T-helper 1 cell treated with Interleukin-12 subunit alpha and Interleukin-12 subunit beta and Interleukin-4 antibody, amounts not matched to agents 30 ng/mL and 1 ng/mL, for 36 hours (primary cell): ENCODE results near the gene FAM117A. TPM values are rescaled to one million over a fixed set of nuclear protein-coding genes. Genes with fewer than 3 reads are reported as not detected.

Experiments
- intact Hi-C: fragments of 100-400 bp; cut with micrococcal nuclease; formaldehyde crosslinking; loops from one replicate; pipeline ENCODE4 v1.15.1; 2024
- total RNA-seq: library from RNA; stranded (reverse); gene quantifications from 2 replicates; pipeline ENCODE4 v1.2.3, GENCODE V29; 2022

Gene FAM117A
- total RNA-seq, 1 donor from 2014 or later, result 48.9 TPM

- intact Hi-C loops, result no loop called here
These were observed 82.6 kb downstream of the FAM117A start for GRCh38 chr17:49681106-49681979.

- intact Hi-C loops, result no loop called here
These were observed 83.6 kb downstream of the FAM117A start for GRCh38 chr17:49680314-49680713.

GRCh38 chr17:49677933-49678847 is 85.7 kb downstream of the FAM117A start, which contains the start of gene SPOP:
Gene SPOP (minus strand): TSS chr17:49678097. CDS start chr17:49622810, 55,287 bp downstream.
- intact Hi-C loops, result loop anchor here (1.0 to 10.0 kb wide), 15 partner anchors 10 to 843 kb away; partner anchors contain the start of genes CALCOCO2, FAM117A, KAT7 and PHB1

GRCh38 chr17:49677134-49677932 is 86.6 kb downstream of the FAM117A start:
- intact Hi-C loops, result loop anchor here (2.0 to 10.0 kb wide), 5 partner anchors 31 to 843 kb away; partner anchors contain the start of genes CALCOCO2 and PPP1R9B

GRCh38 chr17:49676276-49676868 is 87.6 kb downstream of the FAM117A start:
- intact Hi-C loops, result loop anchor here (2.0 to 10.0 kb wide), 5 partner anchors 30 to 842 kb away; partner anchors contain the start of genes CALCOCO2 and PPP1R9B

GRCh38 chr17:49674507-49674906 is 89.4 kb downstream of the FAM117A start:
- intact Hi-C loops, result loop anchor here (10.0 kb wide), 1 partner anchor 840 kb away; the partner anchor contains the start of gene CALCOCO2

- intact Hi-C loops, result loop anchor here (10.0 kb wide), 1 partner anchor 839 kb away; the partner anchor contains the start of gene CALCOCO2
These were observed 90.3 kb downstream of the FAM117A start for GRCh38 chr17:49673679-49674078.

GRCh38 chr17:49670641-49671040 is 93.3 kb downstream of the FAM117A start:
- intact Hi-C loops, result loop anchor here (10.0 kb wide), 1 partner anchor 836 kb away; the partner anchor contains the start of gene CALCOCO2

- intact Hi-C loops, result loop anchor here (10.0 kb wide), 1 partner anchor 835 kb away; the partner anchor contains the start of gene CALCOCO2
These were observed 93.9 kb downstream of the FAM117A start for GRCh38 chr17:49670002-49670401.

GRCh38 chr17:49667854-49668253 is 96.1 kb downstream of the FAM117A start:
- intact Hi-C loops, result no loop called here

- intact Hi-C loops, result no loop called here
These were observed 99.2 kb downstream of the FAM117A start for GRCh38 chr17:49664706-49665211.

Other genes with a start within 250 kb of the FAM117A start
- gene NXPH3, start 188.3 kb downstream of the FAM117A start, total RNA-seq, result not detected in 2 replicates
- gene SPOP, start 86.0 kb downstream of the FAM117A start, total RNA-seq, result 57.9 and 72.2 TPM in 2 replicates
- 82.5 and 90.3 TPM in 2 replicates for gene SLC35B1, start 56.2 kb downstream of the FAM117A start, total RNA-seq
- gene KAT7, start 24.6 kb upstream of the FAM117A start, total RNA-seq, result 79.6 and 89.8 TPM in 2 replicates
- not detected in 2 replicates for gene TAC4, start 83.9 kb upstream of the FAM117A start, total RNA-seq
- 0.17 TPM in 1 of 2 replicates, not detected in the other for gene DLX4, start 205.1 kb upstream of the FAM117A start, total RNA-seq
- gene DLX3, start 231.1 kb upstream of the FAM117A start, total RNA-seq, result not detected in 2 replicates